H1 (cell line): ENCODE data around the gene YTHDF2. TPM values are rescaled to one million over a fixed set of nuclear protein-coding genes. Genes with fewer than 3 reads are reported as not detected.

ENCODE experiments used
- CTCF ChIA-PET: fragments of 300-600 bp; sonication (Branson Sonifier 250); formaldehyde crosslinking; loops from one replicate; lab custom pipeline; 2021; ENCODE audit not compliant: partially characterized antibody; lab: Charles Lee
- POLR2A ChIA-PET: fragments of 300-600 bp; sonication (Branson Sonifier 250); formaldehyde crosslinking; loops from one replicate; lab custom pipeline; 2021; ENCODE audit warnings: inconsistent platforms; ENCODE audit not compliant: partially characterized antibody; lab: Charles Lee
- DNase-seq, 2 experiments: peaks; one replicate each; pipeline versions ENCODE4 v3.0.0 to v3.0.0-alpha.2; 2010 to 2022; ENCODE audit warnings: low spot score in 2 of 2, low read depth in 1 of 2, mixed read lengths in 1 of 2
- FAIRE-seq: peaks from 2 replicates; lab custom pipeline; 2011; peaks lifted over from hg19 to GRCh38; lab: Jason Lieb, UNC
- H2AFZ ChIP-seq: 2 replicates; pipeline ENCODE4 v1.8.1; 2012; ENCODE audit warnings: low read length, inconsistent platforms
- H2AK5ac ChIP-seq: 2 replicates; pipeline ENCODE4 v1.6.1; 2013; ENCODE audit warnings: low read depth, low read length
- H2BK120ac ChIP-seq: replicated peaks from 2 replicates; pipeline ENCODE3; 2013; ENCODE audit warnings: low read depth, low read length, inconsistent platforms
- H2BK12ac ChIP-seq: 2 replicates; pipeline ENCODE4 v1.6.1; 2013; ENCODE audit warnings: low read depth, low read length
- H2BK15ac ChIP-seq: 2 replicates; pipeline ENCODE4 v1.6.1; 2013; ENCODE audit warnings: low read length
- H2BK20ac ChIP-seq: 2 replicates; pipeline ENCODE4 v1.6.1; 2013; ENCODE audit warnings: low read length
- H2BK5ac ChIP-seq: 2 replicates; pipeline ENCODE4 v1.6.1; 2013; ENCODE audit warnings: low read depth, low read length
- H3K14ac ChIP-seq: 2 replicates; pipeline ENCODE4 v1.6.1; 2013; ENCODE audit warnings: inconsistent platforms; ENCODE audit not compliant: insufficient read length
- H3K18ac ChIP-seq: 2 replicates; pipeline ENCODE4 v1.6.1; 2013; ENCODE audit warnings: low read length; ENCODE audit errors: extremely low read depth
- H3K23ac ChIP-seq: 2 replicates; pipeline ENCODE4 v1.6.1; 2013; ENCODE audit warnings: inconsistent platforms; ENCODE audit not compliant: insufficient read length
- H3K23me2 ChIP-seq: 2 replicates; pipeline ENCODE4 v1.6.1; 2013; ENCODE audit warnings: low read depth, low read length
- H3K27ac ChIP-seq: 2 replicates; pipeline ENCODE4 v1.6.1; 2011; ENCODE audit warnings: low read depth, low read length, inconsistent platforms
- H3K27me3 ChIP-seq, 4 experiments: replicated peaks in 1 of 4; 1 replicate in 1 of 4; 2 replicates in 3 of 4; pipeline versions ENCODE4 v1.6.1 to v1.8.1; 2011 to 2013; ENCODE audit warnings: low read length in 3 of 4, mild to moderate bottlenecking in 3 of 4, inconsistent platforms in 2 of 4, mixed read lengths in 2 of 4, moderate library complexity in 1 of 4; ENCODE audit not compliant: control insufficient read depth in 3 of 4, insufficient read depth in 3 of 4; ENCODE audit errors: extremely low read depth in 1 of 4
- H3K36me3 ChIP-seq, 4 experiments: 2 replicates each; pipeline versions ENCODE4 v1.6.1 to v1.8.1; 2011 to 2013; ENCODE audit warnings: mild to moderate bottlenecking in 4 of 4, low read length in 3 of 4, moderate library complexity in 2 of 4, control low read depth in 1 of 4, inconsistent platforms in 1 of 4; ENCODE audit not compliant: insufficient read depth in 4 of 4, control insufficient read depth in 2 of 4
- H3K4ac ChIP-seq: replicated peaks from 2 replicates; pipeline ENCODE3; 2013; ENCODE audit warnings: low read length, low read depth, mixed read lengths, inconsistent platforms; ENCODE audit not compliant: insufficient read length
- H3K4me1 ChIP-seq, 4 experiments: replicated peaks in 1 of 4; 1 replicate in 1 of 4; 2 replicates in 3 of 4; pipeline versions ENCODE4 v1.6.1 to v1.8.1; 2011 to 2013; ENCODE audit warnings: low read length in 3 of 4, inconsistent platforms in 2 of 4, mixed read lengths in 1 of 4; ENCODE audit not compliant: insufficient read depth in 4 of 4, control insufficient read depth in 3 of 4
- H3K4me2 ChIP-seq, 2 experiments: 2 replicates each; pipeline versions ENCODE4 v1.6.1 to v1.8.1; 2011 to 2013; ENCODE audit warnings: low read depth in 2 of 2, low read length in 2 of 2, control low read depth in 1 of 2, inconsistent platforms in 1 of 2, mild to moderate bottlenecking in 1 of 2; ENCODE audit not compliant: insufficient read depth in 1 of 2
- H3K4me3 ChIP-seq, 4 experiments: fragments of 200-600, 300-600 bp in 1 of 4; sonication (generic), shearing (Covaris generic), sonication (Bioruptor Twin) in 1 of 4; 2 replicates each; pipeline versions ENCODE4 v1.5.1 to v1.8.1; 2011 to 2016; ENCODE audit warnings: low read length in 4 of 4, low read depth in 3 of 4, control low read depth in 2 of 4, inconsistent platforms in 2 of 4, mild to moderate bottlenecking in 2 of 4, mixed read lengths in 1 of 4, moderate library complexity in 1 of 4; ENCODE audit not compliant: insufficient read depth in 2 of 4; ENCODE audit errors: extremely low read depth in 1 of 4
- H3K56ac ChIP-seq: replicated peaks from 2 replicates; pipeline ENCODE3; 2013; ENCODE audit warnings: low read depth, mild to moderate bottlenecking, mixed read lengths, low read length, inconsistent platforms; ENCODE audit not compliant: insufficient read length
- H3K79me1 ChIP-seq: 2 replicates; pipeline ENCODE4 v1.6.1; 2013; ENCODE audit warnings: low read depth, low read length, control low read depth
- H3K79me2 ChIP-seq, 2 experiments: 2 replicates each; pipeline versions ENCODE4 v1.6.1 to v1.8.1; 2012 to 2013; ENCODE audit warnings: low read length in 2 of 2, mild to moderate bottlenecking in 2 of 2, inconsistent platforms in 1 of 2; ENCODE audit not compliant: insufficient read depth in 2 of 2, control insufficient read depth in 1 of 2
- H3K9ac ChIP-seq, 4 experiments: replicated peaks in 1 of 4; 1 replicate in 1 of 4; 2 replicates in 3 of 4; pipeline versions ENCODE4 v1.6.1 to v1.8.1; 2011 to 2013; ENCODE audit warnings: low read depth in 3 of 4, low read length in 3 of 4, control low read depth in 2 of 4, mild to moderate bottlenecking in 2 of 4, moderate library complexity in 2 of 4, inconsistent platforms in 1 of 4; ENCODE audit errors: extremely low read depth in 1 of 4
- H3K9me3 ChIP-seq, 2 experiments: 2 replicates each; pipeline versions ENCODE4 v1.6.1 to v1.8.1; 2012 to 2013; ENCODE audit warnings: mild to moderate bottlenecking in 2 of 2, moderate library complexity in 2 of 2, control low read depth in 1 of 2, inconsistent platforms in 1 of 2, low read depth in 1 of 2, low read length in 1 of 2, mixed read lengths in 1 of 2; ENCODE audit not compliant: insufficient read depth in 2 of 2
- H4K20me1 ChIP-seq, 2 experiments: replicated peaks in 1 of 2; 2 replicates each; pipeline versions ENCODE3 to v1.8.1; 2011 to 2013; ENCODE audit warnings: inconsistent platforms in 2 of 2, low read length in 2 of 2, mild to moderate bottlenecking in 1 of 2; ENCODE audit not compliant: insufficient read depth in 2 of 2, control insufficient read depth in 1 of 2
- H4K5ac ChIP-seq: 2 replicates; pipeline ENCODE4 v1.6.1; 2013; ENCODE audit warnings: low read length, low read depth, mixed read lengths, inconsistent platforms; ENCODE audit not compliant: insufficient read length
- H4K8ac ChIP-seq: 2 replicates; pipeline ENCODE4 v1.8.0; 2013; ENCODE audit warnings: mild to moderate bottlenecking, moderate library complexity, low read length, inconsistent platforms; ENCODE audit not compliant: insufficient read depth; ENCODE audit errors: extremely low read depth
- H4K91ac ChIP-seq: replicated peaks from 2 replicates; pipeline ENCODE3; 2013; ENCODE audit warnings: low read length, mixed read lengths, inconsistent platforms; ENCODE audit not compliant: insufficient read length
- ATF3 ChIP-seq: IDR thresholded peaks from 2 replicates; pipeline ENCODE4 v1.6.1; 2011; ENCODE audit warnings: low read depth, mild to moderate bottlenecking, low read length; ENCODE audit not compliant: insufficient read depth
- BRCA1 ChIP-seq: IDR thresholded peaks from 2 replicates; pipeline ENCODE4 v1.6.1; 2012; ENCODE audit warnings: low read depth, low read length, improper control_type of control experiment
- CBX5 ChIP-seq: fragments of 300-800, 300-1000 bp; sonication (generic); IDR thresholded peaks from 2 replicates; pipeline ENCODE4 v1.7.1; 2016; ENCODE audit warnings: antibody characterized with exemption, low read length, low read depth
- EP300 ChIP-seq, 2 experiments: IDR thresholded peaks; 1 replicate in 1 of 2; 2 replicates in 1 of 2; pipeline ENCODE4 v1.6.1; 2011 to 2012; ENCODE audit warnings: low read depth in 2 of 2, low read length in 2 of 2, mild to moderate bottlenecking in 2 of 2, borderline replicate concordance in 1 of 2, inconsistent platforms in 1 of 2, moderate library complexity in 1 of 2
- HDAC6 ChIP-seq: IDR thresholded peaks from one replicate; pipeline ENCODE4 v1.7.1; 2012; ENCODE audit warnings: low read depth, mild to moderate bottlenecking, inconsistent platforms, low read length, moderate library complexity
- SAP30 ChIP-seq: fragments of 300-600 bp; sonication (generic); IDR thresholded peaks from 2 replicates; pipeline ENCODE4 v1.7.1; 2012; ENCODE audit warnings: low read length, moderate library complexity, mild to moderate bottlenecking, inconsistent platforms; ENCODE audit not compliant: insufficient read depth, insufficient replicate concordance
- WGBS, 2 experiments: shearing (Covaris generic) in 1 of 2; methylation state at CpG; one replicate each; pipeline versions ENCODE4 v1.1.6 to v1.1.7; 2013 to 2015; ENCODE audit warnings: low lambda C conversion rate in 2 of 2, mixed read lengths in 2 of 2, inconsistent platforms in 1 of 2, low coverage in 1 of 2, missing lambda C conversion rate in 1 of 2; ENCODE audit not compliant: insufficient replicate concordance in 2 of 2, insufficient coverage in 1 of 2, insufficient read length in 1 of 2; ENCODE audit errors: extremely low coverage in 1 of 2, missing lambda C conversion rate in 1 of 2; 5-methylcytosine and 5-hydroxymethylcytosine counted together
- polyA plus RNA-seq, 7 experiments: library from polyadenylated mRNA; depleted of rRNA in 3 of 7; stranded (reverse) in 5 of 7; unstranded in 2 of 7; fragments of >200 nt in 5 of 7; fragments of 200-250 nt in 2 of 7; gene quantifications; 1 replicate in 5 of 7; 2 replicates in 1 of 7; 4 replicates in 1 of 7; pipeline versions ENCODE4 v1.2.1 to v1.2.3, GENCODE V29; 2011 to 2013; ENCODE audit warnings: missing spikeins in 2 of 7, mixed read lengths in 2 of 7
- total RNA-seq: library from RNA; stranded (reverse); fragmentation: NEBNext Ultra II Directional; extraction: Animal tissue kit (Norgen Biotek cat#: 25700); gene quantifications from 2 replicates; pipeline ENCODE4 v1.2.1, GENCODE V29; 2021

Gene YTHDF2
- total and polyA plus RNA-seq, 2 of the 8 experiments (the other 6 are each of a cell fraction or from before 2014, with no cell fraction given) = 128 to 164 TPM

GRCh38 chr1:28792644-28793121 is 55.9 kb downstream of the YTHDF2 start:
- Histone ChIP-seq H4K8ac (no peak overlapping the region), H4K5ac (no peak overlapping the region), H3K27ac (no peak overlapping the region), H3K23ac (no peak overlapping the region), H3K4ac (no peak overlapping the region), H3K56ac (no peak overlapping the region), H3K79me1 (no peaks in the 10 kb centered on the region), H2BK120ac (no peak overlapping the region), H3K4me3 (no peak overlapping the region), H3K79me2 (no peaks in the 10 kb centered on the region), H3K14ac (no peak overlapping the region), H3K9me3 (no peaks in the 10 kb centered on the region), H3K36me3 (no peaks in the 10 kb centered on the region), H2AK5ac (no peak overlapping the region), H3K9ac (no peak overlapping the region), H2AFZ (0 out of 2 replicates have a peak overlapping the region, but pooled peaks have one; percentile 10), H2BK5ac (no peak overlapping the region), H3K27me3 (no peaks in the 10 kb centered on the region), H4K91ac (no peak overlapping the region), H3K4me2 (no peak overlapping the region), H3K18ac (no peak overlapping the region), H3K23me2 (no peaks in the 10 kb centered on the region), H2BK12ac (no peak overlapping the region; the same call in 1 of the 2 replicates), H3K4me1 (peaks cover 0 to 8% (median 2%) of the 10 kb centered on the region in 4 experiments; a peak in 2 of 7 replicates), H2BK15ac (no peak overlapping the region), H4K20me1 (no peaks in the 10 kb centered on the region), H2BK20ac (no peak overlapping the region)
- FAIRE-seq = no peak
- ChIA-PET POLR2A (interaction anchor here (0.6 to 1.1 kb wide), 3 partner anchors 44 to 211 kb away, joined by 3 to 4 read pairs (median 3); partner anchors contain the start of gene GMEB1), CTCF (interaction anchor here (0.6 to 8.7 kb wide), 8 partner anchors 9 to 89 kb away, joined by 3 to 106 read pairs (median 4); no protein-coding TSS in a partner anchor)
- WGBS, 2 experiments = 71% methylated on average over 1 of the region's 1 CpG; no CpG with 5 or more reads in 1 of the 2 experiments
- TF ChIP-seq HDAC6 (no peak), EP300 (IDR thresholded peaks at IDR 0.05; ENCODE audit: borderline replicate concordance in 1 of 2, low read depth in 2 of 2, low read length in 2 of 2) (no peak), SAP30 (no peak), BRCA1 (no peak), ATF3 (no peak), CBX5 (no peak)
- DNase-seq = no peak
